Activated CD4-positive, alpha-beta T cell treated with anti-CD3 and anti-CD28 coated beads for 36 hours (primary cell): ENCODE results near the gene VAV2. TPM values are rescaled to one million over a fixed set of nuclear protein-coding genes. Genes with fewer than 3 reads are reported as not detected.

Experiments
- ATAC-seq: fragments of 200-7000 bp; cut with Tn5 transposase; one replicate; pipeline ENCODE4 v1.10.0; 2021; ENCODE audit warnings: mild to moderate bottlenecking, moderate library complexity
- CTCF ChIA-PET: fragments of 350-600 bp; sonication (Branson Sonifier 250); formaldehyde crosslinking; loops from one replicate; lab custom pipeline; 2021; ENCODE audit warnings: antibody characterized with exemption; lab: Charles Lee
- POLR2A ChIA-PET: fragments of 350-600 bp; sonication (Branson Sonifier 250); formaldehyde crosslinking; loops from one replicate; lab custom pipeline; 2021; ENCODE audit warnings: antibody characterized with exemption, inconsistent platforms; lab: Charles Lee
- DNase-seq: peaks from one replicate; pipeline ENCODE4 v3.0.0-alpha.2; 2020
- H3K27ac Mint-ChIP-seq: one replicate; pipeline ENCODE4 v1.8.0; 2021; ENCODE audit warnings: mixed read lengths
- H3K27me3 Mint-ChIP-seq: one replicate; pipeline ENCODE4 v1.8.0; 2021; ENCODE audit warnings: mixed read lengths
- H3K36me3 Mint-ChIP-seq: one replicate; pipeline ENCODE4 v1.8.0; 2021; ENCODE audit warnings: low read depth, mixed read lengths
- H3K4me1 Mint-ChIP-seq: one replicate; pipeline ENCODE4 v1.8.0; 2021; ENCODE audit warnings: mixed read lengths
- H3K4me3 Mint-ChIP-seq: one replicate; pipeline ENCODE4 v1.8.0; 2021; ENCODE audit warnings: mild to moderate bottlenecking, moderate library complexity, mixed read lengths
- H3K9me3 Mint-ChIP-seq: one replicate; pipeline ENCODE4 v1.8.0; 2021; ENCODE audit warnings: low read depth, mixed read lengths
- intact Hi-C, 2 experiments: fragments of 100-400 bp; cut with DNase I in 1 of 2; cut with micrococcal nuclease in 1 of 2; formaldehyde crosslinking; loops; one replicate each; pipeline versions ENCODE4 v1.14.2 to v1.15.1; 2022 to 2024; cut with DNase I, micrococcal nuclease
- total RNA-seq, 2 experiments: library from RNA; stranded (reverse); gene quantifications; one replicate each; pipeline ENCODE4 v1.2.3, GENCODE V29; 2021

VAV2 gene, protein sequence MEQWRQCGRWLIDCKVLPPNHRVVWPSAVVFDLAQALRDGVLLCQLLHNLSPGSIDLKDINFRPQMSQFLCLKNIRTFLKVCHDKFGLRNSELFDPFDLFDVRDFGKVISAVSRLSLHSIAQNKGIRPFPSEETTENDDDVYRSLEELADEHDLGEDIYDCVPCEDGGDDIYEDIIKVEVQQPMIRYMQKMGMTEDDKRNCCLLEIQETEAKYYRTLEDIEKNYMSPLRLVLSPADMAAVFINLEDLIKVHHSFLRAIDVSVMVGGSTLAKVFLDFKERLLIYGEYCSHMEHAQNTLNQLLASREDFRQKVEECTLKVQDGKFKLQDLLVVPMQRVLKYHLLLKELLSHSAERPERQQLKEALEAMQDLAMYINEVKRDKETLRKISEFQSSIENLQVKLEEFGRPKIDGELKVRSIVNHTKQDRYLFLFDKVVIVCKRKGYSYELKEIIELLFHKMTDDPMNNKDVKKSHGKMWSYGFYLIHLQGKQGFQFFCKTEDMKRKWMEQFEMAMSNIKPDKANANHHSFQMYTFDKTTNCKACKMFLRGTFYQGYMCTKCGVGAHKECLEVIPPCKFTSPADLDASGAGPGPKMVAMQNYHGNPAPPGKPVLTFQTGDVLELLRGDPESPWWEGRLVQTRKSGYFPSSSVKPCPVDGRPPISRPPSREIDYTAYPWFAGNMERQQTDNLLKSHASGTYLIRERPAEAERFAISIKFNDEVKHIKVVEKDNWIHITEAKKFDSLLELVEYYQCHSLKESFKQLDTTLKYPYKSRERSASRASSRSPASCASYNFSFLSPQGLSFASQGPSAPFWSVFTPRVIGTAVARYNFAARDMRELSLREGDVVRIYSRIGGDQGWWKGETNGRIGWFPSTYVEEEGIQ
- 1 to 10 TPM; 5.1 to 6.5 TPM for total RNA-seq

DNA sequence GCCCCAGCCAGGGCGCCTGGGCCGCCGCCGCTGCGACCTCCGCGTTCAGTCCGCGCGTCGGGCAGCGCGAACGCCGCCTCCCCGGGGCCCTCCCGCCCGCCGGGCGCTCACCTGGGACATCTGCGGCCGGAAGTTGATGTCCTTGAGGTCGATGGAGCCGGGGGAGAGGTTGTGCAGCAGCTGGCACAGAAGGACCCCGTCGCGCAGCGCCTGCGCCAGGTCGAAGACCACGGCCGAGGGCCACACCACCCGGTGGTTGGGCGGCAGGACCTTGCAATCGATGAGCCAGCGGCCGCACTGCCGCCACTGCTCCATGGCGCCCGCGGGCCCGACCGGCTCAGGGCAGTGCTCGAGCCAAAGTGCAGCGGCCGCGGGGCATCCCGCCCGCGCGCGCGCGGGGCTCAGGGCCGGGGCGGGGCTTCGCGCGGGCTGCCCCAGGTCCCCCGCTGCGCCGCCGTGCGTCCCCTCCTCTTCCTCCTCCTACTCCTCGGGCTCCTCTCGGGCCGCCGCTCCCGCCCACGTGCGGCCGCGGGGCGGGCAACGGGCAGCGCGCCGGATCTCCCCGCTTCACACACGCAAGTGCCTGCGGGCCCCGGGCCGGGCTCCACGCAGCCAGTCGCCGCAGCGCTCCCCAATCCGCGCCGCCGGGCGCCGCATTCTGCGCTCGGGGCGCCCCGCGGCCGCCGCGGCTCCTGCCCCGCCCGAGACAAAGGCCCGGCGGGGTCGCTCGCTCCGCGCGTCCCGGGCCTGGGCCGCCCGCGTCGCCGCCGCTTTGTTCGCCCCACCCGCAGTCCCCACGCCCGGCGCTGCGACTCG lies at the start of gene VAV2:
VAV2 (minus strand) TSS at position 361 of the 816 bp plus-strand sequence; CDS start at position 315, 46 bp downstream.
- peak; percentile 40 for ATAC-seq
- Mint-ChIP-seq H3K9me3 (no peaks in the 10 kb centered on the region), H3K27ac (no peak within 1 kb of the TSS), H3K4me1 (peaks cover 2% of the 10 kb centered on the region), H3K4me3 (peak within 1 kb of the TSS; percentile 61), H3K27me3 (peaks cover 3% of the 10 kb centered on the region), H3K36me3 (no peaks in the 10 kb centered on the region)
- ChIA-PET POLR2A (no interaction called here), CTCF (interaction anchor here (1.5 to 3.3 kb wide), 3 partner anchors 30 to 209 kb away, joined by 5 to 54 read pairs (median 29); no protein-coding TSS in a partner anchor)
- peak; percentile 63 for DNase-seq
- intact Hi-C loops: loop anchor here (1.0 to 10.0 kb wide), 9 partner anchors 33 to 617 kb away; partner anchors contain the start of genes BRD3 (in 2 of the 2), BRD3OS (in 1 of the 2), FAM163B (in 1 of the 2) and RNU6ATAC (in 1 of the 2)

DNA sequence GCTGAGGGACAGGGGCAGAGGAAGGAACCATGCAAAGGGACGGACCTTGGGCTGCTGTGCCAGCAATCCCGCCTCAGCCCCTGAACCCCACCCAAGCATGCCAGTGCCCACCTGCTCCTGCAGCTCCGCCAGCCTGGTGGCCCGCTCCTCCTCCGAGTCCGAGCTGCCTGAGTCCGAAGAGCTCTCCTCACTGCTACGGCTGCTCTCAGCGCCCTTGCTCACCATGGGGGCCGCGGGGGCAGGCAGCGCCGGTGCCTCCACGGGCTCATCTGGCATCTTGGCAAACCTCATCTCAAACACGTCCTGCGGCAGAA lies 49.5 kb upstream of the VAV2 start:
- H3K4me1 Mint-ChIP-seq: no peaks in the 10 kb centered on the region
- DNase-seq (no peak), ATAC-seq (no peak)
- no peaks in the 10 kb centered on the region for H3K27me3 Mint-ChIP-seq
- CTCF ChIA-PET: no interaction called here
- peaks cover 50% of the 10 kb centered on the region for H3K36me3 Mint-ChIP-seq
- POLR2A ChIA-PET: no interaction called here
- no peak overlapping the region for H3K4me3 Mint-ChIP-seq
- no peak overlapping the region for H3K27ac Mint-ChIP-seq
- peaks cover 7% of the 10 kb centered on the region for H3K9me3 Mint-ChIP-seq
- intact Hi-C loops: no loop called here

DNA sequence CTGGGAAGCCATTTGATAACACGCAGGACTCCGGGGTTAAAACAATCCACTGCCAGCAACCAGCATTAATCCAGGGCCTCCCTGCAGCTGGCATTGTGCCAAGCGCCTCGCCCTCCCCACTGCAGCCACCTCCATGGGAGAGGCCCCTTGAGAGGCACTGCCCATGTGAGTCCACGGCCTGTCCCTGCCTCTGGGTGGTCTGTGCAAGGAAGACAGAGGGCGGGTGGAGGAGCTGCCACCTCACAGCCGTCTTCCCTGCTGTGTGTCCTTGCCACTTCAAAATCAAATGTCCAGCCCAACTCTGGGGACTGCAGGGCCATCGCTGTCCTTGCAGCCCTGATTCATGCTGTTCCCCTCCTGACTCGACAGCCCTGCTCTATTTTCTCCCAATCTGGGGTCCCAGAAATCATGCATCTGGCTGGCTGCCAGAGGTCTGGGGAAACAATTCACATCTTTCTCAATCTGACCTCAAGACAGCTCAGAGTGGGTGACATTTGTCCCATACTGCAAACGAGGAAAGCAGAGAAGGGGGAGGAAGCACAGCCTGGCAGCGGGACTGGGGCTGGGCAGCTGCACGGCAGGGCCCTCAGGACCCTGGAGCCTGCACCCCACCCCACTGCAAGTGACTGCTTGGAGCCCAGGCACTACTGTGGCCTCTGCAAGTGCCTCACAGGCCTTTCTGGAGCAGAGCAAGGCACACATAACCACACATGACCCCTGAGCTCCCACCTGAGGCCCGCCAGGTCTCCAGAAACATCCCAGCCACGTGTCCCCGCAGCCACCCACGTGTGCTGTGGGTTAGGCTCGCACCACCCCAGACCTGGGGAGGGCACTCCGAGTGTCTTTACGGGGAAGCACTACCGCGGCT lies 48.9 kb upstream of the VAV2 start:
- DNase-seq (no peak), ATAC-seq (no peak)
- Mint-ChIP-seq H3K9me3 (peaks cover 7% of the 10 kb centered on the region), H3K27me3 (no peaks in the 10 kb centered on the region), H3K36me3 (peaks cover 52% of the 10 kb centered on the region), H3K4me1 (no peaks in the 10 kb centered on the region), H3K4me3 (no peak overlapping the region), H3K27ac (no peak overlapping the region)
- ChIA-PET POLR2A (no interaction called here), CTCF (no interaction called here)
- intact Hi-C loops: no loop called here

DNA sequence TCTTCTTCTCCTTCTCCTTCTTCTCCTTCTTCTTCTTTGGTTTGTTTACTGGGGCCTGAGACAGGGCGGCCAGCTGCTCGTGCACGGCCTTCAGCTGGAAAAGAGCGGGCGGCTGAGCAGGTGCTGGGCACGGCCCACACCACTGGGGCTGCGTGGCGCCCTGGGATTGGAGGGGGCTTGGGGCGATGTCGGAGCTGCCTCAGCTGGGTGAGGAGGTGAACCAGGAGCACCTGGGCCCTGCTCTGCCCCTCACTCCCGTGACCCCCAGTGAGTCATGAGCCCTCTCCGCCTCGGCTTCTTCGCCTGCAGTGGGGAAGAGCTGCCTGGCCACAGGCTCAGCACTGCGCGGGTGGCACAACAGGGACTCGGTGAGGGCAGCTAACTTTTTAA lies 48.0 kb upstream of the VAV2 start:
- ChIA-PET POLR2A (no interaction called here), CTCF (no interaction called here)
- H3K27ac Mint-ChIP-seq: no peak overlapping the region
- DNase-seq (no peak), ATAC-seq (no peak)
- intact Hi-C loops: no loop called here
- H3K4me3 Mint-ChIP-seq: no peak overlapping the region
- H3K4me1 Mint-ChIP-seq: no peaks in the 10 kb centered on the region
- peaks cover 7% of the 10 kb centered on the region for H3K9me3 Mint-ChIP-seq
- H3K27me3 Mint-ChIP-seq: no peaks in the 10 kb centered on the region
- H3K36me3 Mint-ChIP-seq: peaks cover 56% of the 10 kb centered on the region

DNA sequence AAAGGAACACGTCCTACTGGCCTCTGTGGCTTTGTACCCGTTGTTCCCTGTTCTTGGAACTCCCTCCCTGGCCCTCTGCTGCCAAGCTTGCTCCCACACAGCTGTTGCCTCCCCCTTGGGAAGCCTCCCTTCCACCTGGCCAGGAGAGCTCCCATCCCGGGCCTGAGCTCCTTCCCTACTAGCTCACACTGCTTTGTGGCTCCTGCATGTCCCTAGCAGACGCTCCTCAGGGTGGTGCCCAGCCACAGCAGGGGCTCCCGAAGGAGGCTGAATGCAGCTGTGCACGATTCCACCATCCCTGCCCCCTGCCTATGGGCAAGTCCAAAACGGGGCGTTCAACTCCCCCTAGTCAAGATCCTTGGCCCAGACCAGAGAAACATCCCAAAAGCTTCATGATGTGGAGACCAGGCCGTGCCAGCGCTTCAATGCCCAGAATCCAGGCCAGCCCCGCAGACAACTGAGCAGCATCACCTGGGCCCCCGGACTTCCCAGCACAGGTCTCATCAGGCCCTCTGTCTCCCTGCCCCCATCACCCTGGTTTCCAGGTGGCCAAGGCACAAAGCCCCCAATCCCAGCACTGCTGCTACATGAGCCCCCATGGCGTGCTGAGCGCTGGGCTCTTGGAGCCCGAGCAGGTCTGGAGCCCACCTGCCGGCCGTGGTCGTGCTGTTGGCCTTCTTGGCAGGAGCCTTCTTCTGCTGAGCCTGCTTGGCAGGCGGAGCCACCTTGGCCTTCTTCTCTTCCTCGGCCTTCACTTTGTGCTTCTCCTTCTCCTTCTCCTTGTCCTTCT lies 47.5 kb upstream of the VAV2 start:
- no peak overlapping the region for H3K4me3 Mint-ChIP-seq
- POLR2A ChIA-PET: interaction anchor here (0.6 kb wide), 1 partner anchor 33 kb away, joined by 3 read pairs; no protein-coding TSS in a partner anchor
- H3K9me3 Mint-ChIP-seq: peaks cover 7% of the 10 kb centered on the region
- intact Hi-C loops: no loop called here
- CTCF ChIA-PET: no interaction called here
- ATAC-seq (no peak), DNase-seq (no peak)
- no peaks in the 10 kb centered on the region for H3K27me3 Mint-ChIP-seq
- H3K36me3 Mint-ChIP-seq: peaks cover 56% of the 10 kb centered on the region
- H3K27ac Mint-ChIP-seq: no peak overlapping the region
- H3K4me1 Mint-ChIP-seq: no peaks in the 10 kb centered on the region

DNA sequence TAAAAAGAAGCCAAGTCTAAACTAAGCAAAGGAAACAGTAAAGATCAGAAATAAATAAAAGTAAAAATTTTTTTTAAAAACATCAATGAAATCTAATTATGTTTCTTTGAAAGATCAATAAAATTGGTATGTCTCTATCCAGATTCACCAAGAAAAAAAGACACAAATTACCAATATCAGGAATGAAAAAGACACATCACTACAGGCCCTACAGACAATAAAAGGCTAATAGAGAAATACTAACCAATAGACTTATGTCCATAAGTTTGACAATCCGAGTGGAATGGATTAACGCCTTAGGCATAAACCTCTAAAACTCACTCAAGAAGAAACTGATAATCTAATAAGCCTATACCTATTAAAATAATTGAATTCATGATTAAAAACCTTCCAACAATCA lies 45.5 kb upstream of the VAV2 start:
- ChIA-PET CTCF (interaction anchor here (0.6 kb wide), 1 partner anchor 57 kb away, joined by 3 read pairs; no protein-coding TSS in a partner anchor), POLR2A (no interaction called here)
- DNase-seq: no peak
- no peaks in the 10 kb centered on the region for H3K4me1 Mint-ChIP-seq
- peaks cover 60% of the 10 kb centered on the region for H3K36me3 Mint-ChIP-seq
- H3K27me3 Mint-ChIP-seq: no peaks in the 10 kb centered on the region
- ATAC-seq: no peak
- no peak overlapping the region for H3K4me3 Mint-ChIP-seq
- intact Hi-C loops: no loop called here
- H3K9me3 Mint-ChIP-seq: peaks cover 7% of the 10 kb centered on the region
- H3K27ac Mint-ChIP-seq: no peak overlapping the region

DNA sequence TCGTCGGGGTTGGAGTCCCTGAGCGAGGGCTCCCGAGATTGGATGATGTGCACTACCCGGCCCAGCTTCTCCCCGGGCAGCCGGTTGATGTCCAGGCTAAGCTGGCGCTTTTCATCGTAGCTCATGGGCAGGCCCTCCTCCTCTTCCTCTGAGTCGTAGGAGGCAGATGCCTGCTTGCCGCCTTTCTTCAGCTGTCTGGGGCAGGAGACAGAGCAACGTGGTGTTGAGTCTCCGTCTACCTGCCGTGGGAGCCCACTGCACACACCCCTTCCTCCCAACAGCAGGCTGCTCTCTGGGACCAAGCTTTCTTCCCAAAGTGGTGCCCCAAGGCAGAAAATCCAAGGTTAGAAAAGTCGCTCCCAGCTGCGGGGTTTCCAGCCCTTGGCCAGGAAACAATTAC lies 44.0 kb upstream of the VAV2 start:
- H3K9me3 Mint-ChIP-seq: peaks cover 7% of the 10 kb centered on the region
- ATAC-seq (no peak), DNase-seq (no peak)
- intact Hi-C loops: no loop called here
- H3K27ac Mint-ChIP-seq: no peak overlapping the region
- H3K4me1 Mint-ChIP-seq: no peaks in the 10 kb centered on the region
- POLR2A ChIA-PET: no interaction called here
- no peaks in the 10 kb centered on the region for H3K27me3 Mint-ChIP-seq
- CTCF ChIA-PET: no interaction called here
- H3K36me3 Mint-ChIP-seq: peaks cover 56% of the 10 kb centered on the region
- H3K4me3 Mint-ChIP-seq: no peak overlapping the region

DNA sequence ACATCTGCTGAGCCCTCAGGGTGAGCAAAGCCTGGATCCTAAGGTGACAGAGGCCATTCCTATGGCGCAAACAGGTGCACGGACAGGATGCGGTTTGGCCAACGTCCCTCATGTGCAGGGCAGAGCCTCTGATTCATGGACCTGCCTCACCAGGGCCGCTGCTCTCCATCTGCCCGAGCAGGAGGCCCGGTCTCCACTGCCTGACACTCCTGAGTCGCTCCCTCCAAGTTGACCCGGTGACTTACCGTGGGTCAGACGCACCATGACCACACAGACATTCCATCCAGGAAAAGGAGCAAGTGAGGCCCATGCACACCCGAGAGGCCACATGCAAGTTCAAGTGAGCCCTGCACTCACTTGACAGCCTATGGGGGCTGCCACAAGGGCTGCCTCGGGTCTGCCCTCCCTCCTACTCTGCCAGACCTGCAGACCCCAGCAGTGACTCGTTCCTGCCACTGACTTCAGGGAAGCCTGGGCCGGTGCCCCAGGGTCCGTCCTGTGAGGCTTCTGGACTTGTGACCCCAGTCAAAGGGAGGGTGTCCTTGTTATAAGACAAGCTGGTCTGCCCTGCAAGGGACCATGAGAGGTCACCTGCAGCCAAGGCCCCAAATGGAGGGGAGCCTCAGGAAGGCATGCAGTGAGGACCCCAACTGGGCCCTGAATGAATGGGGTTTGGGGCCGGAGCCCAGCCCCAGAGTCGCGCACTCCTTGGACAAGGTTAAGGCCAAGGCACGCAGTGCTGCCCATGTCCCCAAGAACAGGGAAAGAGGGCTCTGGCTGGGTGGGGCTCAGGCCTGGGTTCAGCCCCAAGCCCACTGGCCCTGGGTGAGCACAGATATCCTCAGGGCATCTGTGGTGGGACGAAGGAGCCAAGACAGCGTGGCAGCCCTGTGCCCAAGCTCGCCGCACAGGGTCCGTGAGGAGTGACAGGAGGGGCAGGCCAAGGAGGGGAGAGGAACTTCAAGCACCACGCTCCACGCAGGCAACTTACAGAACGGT lies 43.2 kb upstream of the VAV2 start:
- H3K9me3 Mint-ChIP-seq: peaks cover 7% of the 10 kb centered on the region
- DNase-seq (no peak), ATAC-seq (no peak)
- peaks cover 48% of the 10 kb centered on the region for H3K36me3 Mint-ChIP-seq
- no peak overlapping the region for H3K27ac Mint-ChIP-seq
- H3K4me3 Mint-ChIP-seq: no peak overlapping the region
- CTCF ChIA-PET: no interaction called here
- intact Hi-C loops: no loop called here
- H3K4me1 Mint-ChIP-seq: no peaks in the 10 kb centered on the region
- POLR2A ChIA-PET: no interaction called here
- no peaks in the 10 kb centered on the region for H3K27me3 Mint-ChIP-seq

DNA sequence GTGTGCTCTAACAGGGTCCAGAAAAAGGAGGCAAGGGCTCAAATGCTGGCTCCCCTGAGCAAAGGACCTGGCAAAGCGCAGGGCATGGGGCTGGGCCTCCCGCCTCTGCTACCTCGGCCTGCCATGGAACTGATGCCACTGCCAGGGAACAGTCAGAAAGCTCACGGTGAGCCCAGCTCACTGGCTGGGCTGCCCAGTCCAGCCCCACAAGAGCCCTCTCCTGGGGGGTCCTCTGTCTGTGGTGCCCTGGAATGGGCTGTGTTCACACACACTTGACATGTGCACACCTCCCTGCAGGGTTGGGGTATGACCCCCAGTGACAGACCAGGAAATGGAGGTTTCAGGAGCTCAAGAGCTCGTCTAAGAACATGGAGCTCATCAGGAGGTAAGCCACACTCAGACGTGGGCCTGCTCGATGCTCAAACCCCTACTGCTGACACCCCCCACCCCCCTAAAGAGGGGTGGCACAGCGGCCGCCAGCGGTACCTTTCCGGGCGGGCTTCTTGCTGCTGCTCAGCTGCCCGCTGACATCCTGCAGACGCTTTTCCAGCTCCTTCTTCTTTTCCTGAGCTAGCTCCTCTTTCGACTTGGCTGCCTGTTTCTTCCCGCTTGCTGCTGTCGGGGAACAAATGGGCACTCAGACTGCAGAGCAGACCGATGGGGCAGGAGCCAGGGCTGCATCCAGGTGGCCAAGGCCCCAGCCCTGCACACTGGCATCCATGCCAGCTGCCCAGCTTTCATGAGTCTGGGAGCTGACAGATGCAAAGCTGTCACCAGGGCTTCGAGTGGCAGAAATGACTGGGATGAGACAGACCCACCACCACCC lies 42.3 kb upstream of the VAV2 start:
- ChIA-PET POLR2A (no interaction called here), CTCF (no interaction called here)
- peaks cover 6% of the 10 kb centered on the region for H3K9me3 Mint-ChIP-seq
- ATAC-seq: no peak
- no peak for DNase-seq
- H3K27ac Mint-ChIP-seq: no peak overlapping the region
- H3K4me3 Mint-ChIP-seq: no peak overlapping the region
- H3K36me3 Mint-ChIP-seq: peaks cover 39% of the 10 kb centered on the region
- no peaks in the 10 kb centered on the region for H3K27me3 Mint-ChIP-seq
- intact Hi-C loops: no loop called here
- H3K4me1 Mint-ChIP-seq: no peaks in the 10 kb centered on the region
